Measurements from ENCODE around the gene CYP2J2.
"Not testable (repeated sequence)": the region's sequence is repeated elsewhere in the genome, so short reads cannot be mapped to it uniquely, and the experiment has no call there.

Gene CYP2J2

DNA sequence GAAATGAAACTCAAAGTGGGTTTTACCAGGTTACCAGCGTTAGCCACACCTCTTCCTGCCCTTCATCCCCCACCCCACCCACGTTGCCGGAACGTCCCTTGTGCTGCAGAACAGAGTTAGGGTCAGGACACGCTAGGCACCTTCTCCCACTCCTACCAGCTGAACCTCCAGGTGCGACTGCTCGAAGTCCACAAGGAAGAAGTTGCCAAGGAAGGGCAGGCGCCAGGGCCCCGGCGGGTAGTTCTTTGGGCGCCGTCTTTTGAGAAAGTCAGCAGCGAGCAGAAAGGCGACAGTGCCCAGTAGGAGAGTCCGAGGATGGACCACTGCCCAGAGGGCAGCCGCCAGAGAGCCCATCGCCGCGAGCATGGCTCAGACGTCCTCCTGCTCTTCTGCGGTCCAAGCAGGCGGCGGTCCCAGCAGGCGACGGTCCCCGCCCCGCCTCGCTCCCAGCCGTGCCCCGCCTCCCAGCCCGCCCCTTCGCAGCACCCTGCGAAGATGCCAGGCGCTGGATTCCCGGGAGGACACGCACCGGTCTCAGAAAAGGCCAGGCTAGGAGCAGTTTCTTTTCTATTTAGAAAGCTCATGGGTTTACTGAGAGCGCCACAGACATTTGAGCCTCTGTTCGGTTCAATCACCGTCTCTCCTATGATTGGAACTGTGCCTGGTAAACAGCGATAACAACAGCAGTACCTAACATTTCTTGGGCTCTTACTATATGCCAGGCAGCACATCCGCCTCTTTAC, at the start of gene CYP2J2:
TSS of gene CYP2J2 (minus strand) at position 393 of the 743 bp plus-strand sequence. CDS start at position 366, 27 bp downstream.
- DNase-seq = no peak

- no peak for DNase-seq
These were observed 47.1 kb upstream of the CYP2J2 start for GRCh38 chr1:59973719-59974118.

DNA sequence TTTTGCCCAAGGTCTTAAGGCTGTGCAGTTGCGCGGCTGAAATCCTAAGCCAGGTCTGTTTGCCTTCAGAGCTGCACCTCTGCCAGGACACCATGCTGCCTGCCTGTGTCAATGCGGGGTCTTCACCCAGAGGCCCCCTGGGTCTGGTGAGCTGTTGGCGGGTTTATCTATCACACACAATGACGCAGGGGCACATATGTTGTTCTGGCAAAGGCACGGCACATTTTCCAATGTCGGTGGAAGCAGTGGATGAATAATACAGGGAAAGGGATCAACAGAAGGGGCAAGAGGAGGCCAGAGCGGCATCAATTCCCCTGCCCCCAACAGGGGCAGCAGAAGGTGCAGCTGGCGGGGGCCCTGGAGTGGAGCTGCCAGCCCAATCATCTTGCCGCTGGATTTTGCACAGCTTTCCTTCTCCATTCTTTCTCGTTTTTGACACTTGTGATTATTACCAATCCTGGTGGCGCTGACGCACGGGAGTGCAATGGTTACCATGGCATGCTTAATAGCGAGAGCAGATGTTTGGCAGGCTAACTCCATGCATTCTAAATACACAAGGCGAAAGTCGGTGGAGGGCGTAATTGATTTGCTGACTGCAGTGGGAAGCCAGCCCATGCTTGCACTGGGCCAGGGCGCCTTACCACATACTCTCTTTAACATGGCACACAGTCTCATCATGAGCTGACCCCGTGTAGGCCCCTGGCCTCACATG, 45.8 kb upstream of the CYP2J2 start:
- peak; percentile 43 for DNase-seq

GRCh38 chr1:59971464-59971911, 44.9 kb upstream of the CYP2J2 start:
- peak; percentile 15 for DNase-seq

DNA sequence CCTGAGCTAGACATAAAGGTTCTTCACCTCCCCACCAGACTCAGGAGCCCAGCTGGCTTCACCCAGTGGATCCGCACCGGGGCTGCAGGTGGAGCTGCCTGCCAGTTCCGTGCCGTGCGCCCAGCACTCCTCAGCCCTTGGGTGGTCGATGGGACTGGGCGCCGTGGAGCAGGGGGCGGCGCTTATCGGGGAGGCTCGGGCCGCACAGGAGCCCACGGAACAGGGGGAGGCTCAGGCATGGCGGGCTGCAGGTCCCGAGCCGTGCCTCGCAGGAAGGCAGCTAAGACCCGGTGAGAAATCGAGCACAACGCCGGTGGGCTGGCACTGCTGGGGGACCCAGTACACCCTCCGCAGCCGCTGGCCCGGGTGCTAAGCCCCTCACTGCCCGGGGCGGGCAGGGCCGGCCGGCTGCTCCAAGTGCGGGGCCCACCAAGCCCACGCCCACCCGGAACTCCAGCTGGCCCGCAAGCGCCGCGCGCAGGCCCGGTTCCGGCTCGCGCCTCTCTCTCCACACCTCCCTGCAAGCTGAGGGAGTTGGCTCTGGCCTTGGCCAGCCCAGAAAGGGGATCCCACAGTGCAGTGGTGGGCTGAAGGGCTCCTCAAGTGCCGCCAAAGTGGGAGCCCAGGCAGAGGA, 43.1 kb upstream of the CYP2J2 start:
- DNase-seq = not testable (repeated sequence)

DNA sequence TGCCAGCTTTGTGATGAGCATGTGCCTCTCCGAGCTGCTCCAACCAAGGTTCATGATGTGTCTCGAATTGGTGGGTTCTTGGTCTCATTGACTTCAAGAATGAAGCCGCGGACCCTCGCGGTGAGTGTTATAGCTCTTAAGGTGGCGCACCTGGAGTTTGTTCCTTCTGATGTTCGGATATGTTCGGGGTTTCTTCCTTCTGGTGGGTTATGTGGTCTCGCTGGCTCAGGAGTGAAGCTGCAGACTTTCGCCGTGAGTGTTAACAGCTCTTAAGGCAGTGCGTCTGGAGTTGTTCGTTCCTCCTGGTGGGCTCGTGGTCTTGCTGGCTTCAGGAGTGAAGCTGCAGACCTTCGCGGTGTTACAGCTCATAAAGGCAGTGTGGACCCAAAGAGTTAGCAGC, 42.2 kb upstream of the CYP2J2 start:
- not testable (repeated sequence) for DNase-seq

- DNase-seq = no peak
These were observed 41.2 kb upstream of the CYP2J2 start for GRCh38 chr1:59967780-59968179.

- DNase-seq = no peak
These were observed 40.6 kb upstream of the CYP2J2 start for GRCh38 chr1:59967141-59967697.

DNA sequence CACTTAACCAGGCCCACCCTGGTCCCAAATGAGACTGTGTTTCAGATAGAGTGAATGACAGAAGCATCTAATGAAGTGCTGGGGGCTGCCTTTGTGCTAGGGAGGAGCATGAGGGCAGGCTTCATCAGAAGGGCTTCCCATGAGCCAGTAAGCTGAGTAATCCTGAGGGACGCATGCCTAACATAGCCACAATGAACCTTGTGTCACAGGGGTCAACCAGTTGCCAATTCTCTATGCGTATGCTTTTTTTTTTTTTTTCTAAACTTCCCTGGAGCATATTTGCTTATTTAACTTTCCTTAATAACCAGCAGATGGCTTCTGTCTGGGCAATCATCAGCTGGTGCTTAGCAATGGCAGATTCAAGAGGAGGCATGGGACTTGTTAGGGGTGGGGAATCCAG, 25.5 kb upstream of the CYP2J2 start:
- DNase-seq = no peak

DNA sequence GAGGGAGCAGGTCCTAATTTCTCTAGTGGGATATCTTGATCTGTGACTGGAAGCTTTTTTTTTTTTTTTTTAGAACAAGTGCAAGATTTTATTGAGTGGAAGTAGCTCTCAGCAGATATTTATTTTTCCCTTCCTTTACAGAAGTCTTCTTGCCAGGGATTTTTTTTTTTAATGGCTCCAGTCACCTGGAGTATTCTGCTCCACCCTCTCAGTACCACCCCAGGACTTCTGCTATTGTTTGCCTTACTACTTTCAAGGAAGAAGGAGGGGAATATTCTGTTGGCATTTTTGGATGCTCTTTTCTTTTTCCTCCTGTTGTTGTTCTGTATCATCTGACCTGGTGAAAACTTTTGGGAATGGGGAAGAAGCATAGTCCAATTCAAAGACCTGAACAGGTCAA, 23.1 kb upstream of the CYP2J2 start:
- DNase-seq = no peak

GRCh38 chr1:59948990-59949389, 22.4 kb upstream of the CYP2J2 start:
- no peak for DNase-seq

- no peak for DNase-seq
These were observed 20.7 kb upstream of the CYP2J2 start for GRCh38 chr1:59947047-59947938.

- DNase-seq = no peak
These were observed 19.2 kb upstream of the CYP2J2 start for GRCh38 chr1:59945790-59946189.

- no peak for DNase-seq
These were observed 12.8 kb upstream of the CYP2J2 start for GRCh38 chr1:59939393-59939792.

DNA sequence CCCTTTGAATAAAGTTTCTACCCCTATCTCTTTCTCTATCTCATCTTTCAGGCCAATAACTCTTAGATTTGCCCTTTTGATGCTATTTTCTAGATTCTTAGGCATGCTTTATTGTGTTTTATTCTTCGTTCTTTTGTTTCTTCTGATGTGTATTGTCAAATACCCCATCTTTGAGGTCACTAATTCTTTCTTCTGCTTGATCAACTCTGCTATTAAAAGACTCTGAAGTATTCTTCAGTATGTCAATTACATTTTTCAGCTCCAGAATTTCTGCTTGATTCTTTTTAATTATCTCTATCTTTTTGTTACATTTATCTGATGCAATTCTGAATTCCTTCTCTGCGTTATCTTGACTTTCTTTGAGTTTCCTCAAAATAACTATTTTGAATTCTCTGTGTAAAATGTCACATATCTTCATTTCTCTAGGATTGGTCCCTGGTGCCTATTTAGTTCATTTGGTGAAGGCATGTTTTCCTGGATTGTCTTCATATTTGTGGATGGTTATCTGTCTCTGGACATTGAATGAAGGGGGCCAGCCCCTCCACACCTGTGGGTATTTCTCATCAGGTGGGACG, 11.2 kb upstream of the CYP2J2 start:
- DNase-seq = no peak

DNA sequence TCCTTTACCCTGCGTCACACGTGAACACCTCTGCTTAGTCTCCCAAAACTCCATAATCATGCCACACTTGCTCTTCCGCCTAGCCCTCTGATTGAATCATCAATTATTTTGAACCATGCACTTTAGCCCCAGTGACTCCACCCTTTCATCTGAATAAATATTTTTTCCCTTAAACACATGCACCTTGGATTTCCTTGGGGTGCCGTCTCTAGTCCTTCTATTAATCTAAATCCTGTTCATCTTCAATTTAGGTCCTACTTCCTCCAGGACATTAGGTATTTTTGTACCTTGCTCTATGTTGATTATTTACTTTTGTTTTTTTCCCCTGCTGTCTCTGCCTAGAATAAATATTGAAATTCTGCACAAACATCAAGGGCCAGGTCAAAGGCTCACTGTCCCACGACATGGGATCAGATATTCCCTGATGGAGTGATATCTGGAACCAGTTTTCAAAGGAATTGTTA, 9.8 kb upstream of the CYP2J2 start:
- no peak for DNase-seq

GRCh38 chr1:59928996-59929395, 2.4 kb upstream of the CYP2J2 start:
- no peak for DNase-seq

DNA sequence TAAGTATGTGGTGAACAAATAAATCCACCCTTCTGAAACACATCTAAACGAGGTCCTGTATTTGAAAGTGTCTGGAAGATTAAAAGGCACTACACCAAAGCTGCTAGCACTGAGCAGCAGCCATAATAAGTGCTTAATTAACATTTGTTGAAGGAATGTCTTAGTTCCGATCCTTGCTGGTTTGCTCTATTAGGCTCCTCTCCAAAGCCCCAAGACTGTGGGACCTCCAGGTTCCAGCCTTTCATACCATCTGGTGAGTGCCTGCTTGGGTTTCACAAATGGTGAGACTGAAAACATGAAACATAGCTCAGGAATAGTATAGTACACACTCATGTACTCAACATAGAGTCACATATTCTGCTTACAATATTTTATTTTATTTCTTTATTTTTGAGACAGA, 640 bp upstream of the CYP2J2 start:
- no peak for DNase-seq

DNA sequence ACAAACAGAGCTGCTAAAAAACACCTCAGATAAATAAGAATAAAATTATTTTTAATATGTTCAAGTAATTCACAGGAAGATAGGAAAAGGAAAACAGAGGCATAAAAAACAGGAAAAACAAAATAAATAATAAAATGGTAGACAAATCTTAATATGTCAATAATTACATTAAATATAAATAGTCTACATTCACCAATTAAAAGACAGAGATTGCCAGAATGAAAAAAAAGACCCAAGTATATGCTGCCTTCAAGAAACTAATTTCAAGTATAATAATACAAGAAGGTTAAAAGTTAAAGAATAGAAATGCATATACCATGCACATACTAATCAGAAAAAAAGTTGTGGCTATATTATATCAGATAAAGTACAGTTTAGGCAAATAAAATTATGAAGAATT, 1.9 kb downstream of the CYP2J2 start:
- DNase-seq = no peak

- DNase-seq = not testable (repeated sequence)
These were observed 5.2 kb downstream of the CYP2J2 start for GRCh38 chr1:59921258-59921899.

GRCh38 chr1:59919746-59920145, 6.8 kb downstream of the CYP2J2 start:
- DNase-seq = no peak

GRCh38 chr1:59917785-59918180, 8.8 kb downstream of the CYP2J2 start:
- no peak for DNase-seq

Measured in NCI-H2081 treated with DMSO at 0.1 percent for 48 hours (cell line).